ENCODE measurements around the gene ADCY1.

Gene ADCY1

GRCh38 chr7:45655539-45655938 is 81.4 kb downstream of the ADCY1 start:
- Mint-ChIP-seq H3K36me3 (ENCODE audit: low read depth) (peaks cover 4% of the 10 kb centered on the region), H3K27ac (no peak overlapping the region), H3K4me1 (peaks cover 10% of the 10 kb centered on the region), H3K4me3 (no peak overlapping the region), H3K9me3 (no peaks in the 10 kb centered on the region), H3K27me3 (ENCODE audit: low read depth, poor library complexity) (peaks cover 3% of the 10 kb centered on the region)
- no peak for TF ChIP-seq CTCF (IDR thresholded peaks at IDR 0.05)
- DNase-seq: no peak

GRCh38 chr7:45656431-45656830 is 82.3 kb downstream of the ADCY1 start:
- H3K4me3 Mint-ChIP-seq: no peak overlapping the region
- no peak overlapping the region for H3K27ac Mint-ChIP-seq
- H3K4me1 Mint-ChIP-seq: peaks cover 10% of the 10 kb centered on the region
- peaks cover 4% of the 10 kb centered on the region for H3K36me3 Mint-ChIP-seq (ENCODE audit: low read depth)
- peaks cover 3% of the 10 kb centered on the region for H3K27me3 Mint-ChIP-seq (ENCODE audit: low read depth, poor library complexity)
- no peaks in the 10 kb centered on the region for H3K9me3 Mint-ChIP-seq
- no peak for DNase-seq
- no peak for TF ChIP-seq CTCF (IDR thresholded peaks at IDR 0.05)

GRCh38 chr7:45657136-45657889 is 83.1 kb downstream of the ADCY1 start:
- Mint-ChIP-seq H3K27me3 (ENCODE audit: low read depth, poor library complexity) (peaks cover 5% of the 10 kb centered on the region), H3K9me3 (no peaks in the 10 kb centered on the region), H3K27ac (no peak overlapping the region), H3K4me1 (peaks cover 10% of the 10 kb centered on the region), H3K36me3 (ENCODE audit: low read depth) (peaks cover 4% of the 10 kb centered on the region), H3K4me3 (no peak overlapping the region)
- no peak for TF ChIP-seq CTCF (IDR thresholded peaks at IDR 0.05)
- DNase-seq: no peak

GRCh38 chr7:45657890-45658715 is 83.9 kb downstream of the ADCY1 start:
- DNase-seq: no peak
- H3K36me3 Mint-ChIP-seq (ENCODE audit: low read depth): peaks cover 4% of the 10 kb centered on the region
- no peaks in the 10 kb centered on the region for H3K9me3 Mint-ChIP-seq
- no peak overlapping the region for H3K27ac Mint-ChIP-seq
- no peak for TF ChIP-seq CTCF (IDR thresholded peaks at IDR 0.05)
- H3K4me3 Mint-ChIP-seq: no peak overlapping the region
- H3K4me1 Mint-ChIP-seq: peaks cover 10% of the 10 kb centered on the region
- peaks cover 5% of the 10 kb centered on the region for H3K27me3 Mint-ChIP-seq (ENCODE audit: low read depth, poor library complexity)

GRCh38 chr7:45658716-45659495 is 84.7 kb downstream of the ADCY1 start:
- H3K9me3 Mint-ChIP-seq: no peaks in the 10 kb centered on the region
- H3K27ac Mint-ChIP-seq: no peak overlapping the region
- no peak overlapping the region for H3K4me3 Mint-ChIP-seq
- DNase-seq: no peak
- TF ChIP-seq CTCF (IDR thresholded peaks at IDR 0.05): no peak
- peaks cover 10% of the 10 kb centered on the region for H3K4me1 Mint-ChIP-seq
- H3K36me3 Mint-ChIP-seq (ENCODE audit: low read depth): peaks cover 4% of the 10 kb centered on the region
- H3K27me3 Mint-ChIP-seq (ENCODE audit: low read depth, poor library complexity): peaks cover 5% of the 10 kb centered on the region
